ENCODE data around the gene RGS5.

- TF ChIP-seq CTCF (IDR thresholded peaks at IDR 0.05) (no peak), POLR2A (IDR thresholded peaks at IDR 0.05) (no peak), POLR2AphosphoS5 (IDR thresholded peaks at IDR 0.05) (no peak), EP300 (IDR thresholded peaks at IDR 0.05) (no peak)
Observed at GRCh38 chr1:163107655-163108054, 95.1 kb downstream of the RGS5 start.

Measured in suprapubic skin (tissue), 4 donors.